NCI-H2171 treated with DMSO at 0.1 percent for 48 hours (cell line): ENCODE measurements around the gene HEATR1.
"Not testable (repeated sequence)": the region's sequence is repeated elsewhere in the genome, so short reads cannot be mapped to it uniquely, and the experiment has no call there.

Experiments used
- DNase-seq: peaks from one replicate; lab custom pipeline; 2025; lab: John Stamatoyannopoulos, UW

Gene HEATR1

DNA sequence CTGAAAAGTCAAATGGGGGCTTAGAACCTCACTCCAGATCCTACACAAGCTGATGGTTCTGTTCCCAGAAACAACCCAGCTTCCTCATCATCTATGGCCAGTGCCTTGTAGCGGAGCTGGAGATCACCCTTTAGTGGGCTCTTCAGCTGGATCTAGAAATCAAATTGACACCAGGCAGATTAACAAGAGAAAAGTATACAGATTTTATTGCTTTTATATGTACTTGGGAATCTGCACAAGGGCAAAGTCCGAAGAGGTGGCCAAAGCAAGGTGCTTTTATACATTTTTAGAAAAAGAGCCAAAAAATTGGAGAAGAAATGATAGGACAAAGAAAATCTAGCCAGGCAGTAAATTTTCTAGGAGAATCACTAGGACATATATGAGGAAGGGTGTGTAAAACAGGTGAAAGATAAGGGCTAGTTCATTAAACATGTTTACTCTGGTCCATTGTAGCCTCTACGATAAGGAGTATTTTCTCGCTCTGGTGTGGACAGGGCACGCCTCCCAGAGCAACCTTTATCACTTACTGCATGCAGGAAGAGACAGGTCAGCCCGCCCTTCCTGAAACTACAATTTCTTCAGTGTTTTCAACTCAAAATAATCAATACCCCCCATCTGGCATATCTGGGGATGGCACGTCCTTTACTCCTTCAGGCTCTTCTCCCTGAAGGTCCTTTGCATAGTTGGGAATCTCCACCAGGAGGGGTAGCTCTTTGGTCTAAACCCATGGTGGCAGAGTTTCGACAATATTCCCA lies 94.5 kb downstream of the HEATR1 start:
- DNase-seq: no peak

DNA sequence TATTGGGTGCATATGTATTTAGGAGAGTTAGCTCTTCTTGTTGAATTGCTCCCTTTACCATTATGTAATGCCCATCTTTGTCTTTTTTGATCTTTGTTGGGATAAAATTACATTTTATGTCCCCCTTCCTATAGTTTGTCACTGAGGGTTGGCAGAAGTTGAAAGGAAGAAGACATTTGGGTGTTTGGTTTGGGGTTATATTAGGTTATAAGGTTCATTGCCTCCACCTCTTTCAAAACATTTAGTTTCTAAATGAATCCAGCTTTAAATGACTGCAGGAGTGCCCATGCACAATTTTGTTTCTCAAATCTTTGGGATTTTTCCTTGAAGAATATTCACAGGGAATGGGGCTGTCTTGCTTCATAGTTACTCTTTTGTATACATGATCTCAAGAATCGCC lies 95.1 kb downstream of the HEATR1 start:
- no peak for DNase-seq

DNA sequence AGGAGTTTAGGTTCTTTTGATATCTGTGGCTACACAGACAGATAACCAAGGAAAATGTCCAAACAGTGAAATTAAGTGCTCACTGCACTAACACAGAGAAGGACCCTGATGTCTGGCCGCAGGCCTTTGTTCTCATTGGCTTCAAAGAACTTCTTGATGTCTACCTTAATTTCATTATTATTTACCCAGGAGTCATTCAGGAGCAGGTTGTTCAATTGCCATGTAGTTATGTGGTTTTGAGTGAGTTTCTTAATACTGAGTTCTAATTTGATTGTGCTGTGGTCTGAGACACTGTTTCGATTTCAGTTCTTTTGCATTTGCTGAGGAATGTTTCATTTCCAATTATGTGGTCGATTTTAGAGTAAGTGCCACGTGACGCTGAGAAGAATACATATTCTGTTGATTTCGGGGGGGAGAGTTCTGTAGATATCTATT lies 95.7 kb downstream of the HEATR1 start:
- no peak for DNase-seq

DNA sequence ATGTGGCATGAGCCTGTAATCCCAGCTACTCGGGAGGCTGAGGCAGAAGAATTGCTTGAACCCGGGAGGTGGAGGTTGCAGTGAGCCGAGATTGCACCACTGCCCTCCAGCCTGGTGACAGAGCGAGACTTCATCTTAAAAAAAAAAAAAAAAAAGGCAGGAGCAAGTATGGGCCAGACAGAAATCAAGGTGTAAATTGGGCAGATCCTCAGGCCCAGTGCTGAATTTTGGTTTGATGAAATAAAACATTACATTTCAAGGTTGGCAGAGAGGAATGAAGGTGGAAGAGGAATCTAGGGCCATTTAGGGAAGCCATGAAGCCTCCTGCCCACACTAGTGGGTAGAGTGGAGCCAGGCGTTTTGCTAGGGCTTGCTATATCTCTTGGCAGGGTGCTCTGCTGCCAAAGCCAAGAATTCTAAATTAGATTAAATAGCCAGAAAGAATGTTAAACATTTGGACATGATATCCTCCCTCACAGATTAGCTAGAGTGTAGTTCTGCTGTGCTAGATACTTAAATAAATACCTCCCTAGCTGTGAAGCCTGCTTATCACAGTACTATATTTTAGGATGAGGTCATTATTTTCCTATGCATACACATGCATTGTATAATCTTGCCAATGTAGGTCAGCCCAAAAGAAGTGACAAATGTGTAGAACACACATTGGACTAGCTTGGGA lies 97.2 kb downstream of the HEATR1 start:
- DNase-seq: no peak

DNA sequence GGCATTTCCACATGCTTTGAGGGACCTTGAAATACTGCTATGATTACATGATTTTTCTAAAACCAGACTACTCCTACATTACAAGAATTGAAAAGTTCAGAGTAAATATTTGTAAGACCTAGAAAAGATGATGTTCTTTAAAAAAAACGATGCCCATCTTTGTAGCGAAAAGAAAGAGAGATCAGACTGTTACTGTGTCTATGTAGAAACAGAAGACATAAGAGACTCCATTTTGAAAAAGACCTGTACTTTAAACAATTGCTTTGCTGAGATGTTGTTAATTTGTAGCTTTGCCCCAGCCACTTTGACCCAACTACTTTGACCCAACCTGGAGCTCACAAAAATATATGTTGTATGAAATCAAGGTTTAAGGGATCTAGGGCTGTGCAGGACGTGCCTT lies 100.0 kb downstream of the HEATR1 start:
- DNase-seq: not testable (repeated sequence)

DNA sequence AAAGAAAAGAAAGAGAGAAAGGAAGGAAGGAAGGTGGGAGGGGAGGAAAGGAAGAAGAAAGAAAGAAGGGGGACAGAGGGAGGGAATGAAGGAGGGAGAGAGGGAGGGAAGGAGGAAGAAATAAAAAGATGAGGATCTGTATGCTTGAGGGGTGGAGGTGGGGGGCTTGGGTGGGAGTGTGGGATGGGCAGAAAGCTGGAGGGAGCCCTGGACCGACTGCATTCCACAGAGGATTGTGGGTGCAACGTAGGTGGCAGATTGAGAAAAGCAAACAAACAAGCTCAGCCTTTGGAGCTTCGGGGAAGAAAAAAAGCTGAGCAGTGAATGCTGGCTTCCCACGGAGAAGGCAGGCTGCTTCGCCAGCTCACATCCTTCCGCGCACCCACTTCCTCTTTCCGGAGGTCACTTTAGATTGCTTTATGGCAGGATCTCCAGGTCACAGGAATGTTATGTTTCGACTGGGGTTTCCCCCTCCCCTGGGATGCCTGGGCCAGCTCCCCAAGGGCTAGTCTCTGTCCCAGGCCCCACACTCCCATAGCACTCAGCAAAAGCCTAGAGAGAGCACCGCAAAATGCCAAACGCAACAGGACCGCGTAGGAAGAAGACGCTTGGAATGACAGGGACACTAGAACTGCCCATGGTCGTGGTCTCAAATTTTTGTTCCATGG lies 101.2 kb downstream of the HEATR1 start:
- DNase-seq: peak; percentile 30

DNA sequence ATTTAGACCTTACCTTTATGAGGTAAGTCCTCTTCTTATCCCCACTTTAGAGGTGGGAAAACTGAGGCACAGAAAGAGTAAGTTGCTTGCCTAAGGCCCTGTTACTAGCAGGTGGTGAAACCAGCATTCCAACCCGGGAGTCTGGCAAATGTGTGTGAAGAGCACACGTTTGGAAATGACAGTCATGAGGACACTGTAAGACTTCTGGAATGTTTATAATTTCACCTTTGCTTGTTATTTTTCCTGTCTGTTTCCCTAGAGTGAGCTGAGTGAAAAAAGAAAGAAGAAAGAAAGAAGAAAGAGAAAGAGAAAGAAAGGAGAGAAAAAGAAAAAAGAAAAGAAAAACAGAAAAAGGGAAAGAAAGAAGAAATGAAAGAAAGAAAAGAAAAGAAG lies 101.7 kb downstream of the HEATR1 start:
- no peak for DNase-seq

DNA sequence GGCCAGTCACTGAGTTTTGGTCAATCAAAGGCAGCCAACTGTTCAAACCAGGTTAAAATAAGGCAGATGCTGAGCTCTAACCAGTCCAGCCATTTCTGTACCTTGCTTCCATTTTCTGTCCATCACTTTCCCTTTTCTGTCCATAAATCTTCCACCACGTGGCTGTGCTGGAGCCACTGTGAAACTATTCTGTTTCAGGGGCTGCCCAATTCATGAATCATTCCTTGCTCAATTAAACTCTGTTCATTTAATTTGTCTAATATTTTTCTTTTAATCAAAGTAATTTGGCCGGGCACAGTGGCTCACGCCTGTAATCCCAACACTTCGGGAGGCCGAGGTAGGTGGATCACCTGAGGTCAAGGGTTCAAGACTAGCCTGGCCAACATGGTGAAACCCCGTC lies 103.2 kb downstream of the HEATR1 start:
- no peak for DNase-seq
